GM23338 (cell line): Measurements from ENCODE around the gene WDR33. TPM values are rescaled to one million over a fixed set of nuclear protein-coding genes. Genes with fewer than 3 reads are reported as not detected.

Source experiments
- ATAC-seq: fragments of 200-7000 bp; cut with Tn5 transposase; 3 replicates; pipeline ENCODE4 v1.9.1; 2020
- DNase-seq: peaks from one replicate; pipeline ENCODE4 v3.0.0-alpha.2; 2015; ENCODE audit warnings: low spot score
- H2AFZ ChIP-seq: fragments of 200-600 bp; sonication (generic); 2 replicates; pipeline ENCODE4 v1.8.0; 2016; ENCODE audit warnings: antibody characterized with exemption, mild to moderate bottlenecking, moderate library complexity
- H3F3A ChIP-seq: fragments of 200-600 bp; sonication (generic); replicated peaks from 2 replicates; pipeline ENCODE4 v1.8.0; 2017; ENCODE audit warnings: antibody characterized with exemption, mixed run types, low read depth
- H3K27ac ChIP-seq: fragments of 200-600 bp; sonication (generic); 2 replicates; pipeline ENCODE4 v1.6.1; 2016; ENCODE audit warnings: low read depth
- H3K27me3 ChIP-seq: fragments of 200-600 bp; sonication (generic); 2 replicates; pipeline ENCODE4 v1.8.0; 2016; ENCODE audit warnings: mild to moderate bottlenecking, mixed run types, moderate library complexity; ENCODE audit not compliant: insufficient read depth
- H3K36me3 ChIP-seq: fragments of 200-600 bp; sonication (generic); 2 replicates; pipeline ENCODE4 v1.8.0; 2016; ENCODE audit warnings: mild to moderate bottlenecking; ENCODE audit not compliant: insufficient read depth
- H3K4me1 ChIP-seq: fragments of 200-600 bp; sonication (generic); 2 replicates; pipeline ENCODE4 v1.8.0; 2016; ENCODE audit warnings: mild to moderate bottlenecking, moderate library complexity; ENCODE audit not compliant: insufficient read depth
- H3K4me2 ChIP-seq: fragments of 200-600 bp; sonication (generic); 2 replicates; pipeline ENCODE4 v1.7.1; 2017; ENCODE audit warnings: mixed run types
- H3K4me3 ChIP-seq: fragments of 200-600 bp; sonication (generic); 2 replicates; pipeline ENCODE4 v1.6.1; 2016; ENCODE audit warnings: mixed run types
- H3K79me2 ChIP-seq: fragments of 200-600 bp; sonication (generic); replicated peaks from 2 replicates; pipeline ENCODE4 v1.8.0; 2017; ENCODE audit warnings: mild to moderate bottlenecking; ENCODE audit not compliant: insufficient read depth
- H3K9me2 ChIP-seq: fragments of 200-600 bp; sonication (generic); 2 replicates; pipeline ENCODE4 v1.8.0; 2017; ENCODE audit not compliant: insufficient read depth
- H4K20me1 ChIP-seq: fragments of 200-600 bp; sonication (generic); replicated peaks from 2 replicates; pipeline ENCODE4 v1.8.0; 2017; ENCODE audit warnings: mild to moderate bottlenecking; ENCODE audit not compliant: insufficient read depth
- H3K27ac Mint-ChIP-seq: 2 replicates; pipeline ENCODE4 v1.8.0; 2020; ENCODE audit warnings: inconsistent platforms, mild to moderate bottlenecking, moderate library complexity, mixed read lengths
- H3K27me3 Mint-ChIP-seq: 3 replicates; pipeline ENCODE4 v1.8.0; 2022; ENCODE audit warnings: low read depth, mild to moderate bottlenecking, moderate library complexity, mixed read lengths, inconsistent platforms; ENCODE audit not compliant: insufficient read depth, poor library complexity
- H3K36me3 Mint-ChIP-seq: 3 replicates; pipeline ENCODE4 v1.8.0; 2021; ENCODE audit warnings: low read depth, mild to moderate bottlenecking, inconsistent platforms, moderate library complexity, mixed read lengths
- H3K4me1 Mint-ChIP-seq: 3 replicates; pipeline ENCODE4 v1.8.0; 2020; ENCODE audit warnings: mild to moderate bottlenecking, inconsistent platforms, mixed read lengths
- H3K4me3 Mint-ChIP-seq: 3 replicates; pipeline ENCODE4 v1.8.0; 2021; ENCODE audit warnings: moderate library complexity, mild to moderate bottlenecking, inconsistent platforms, mixed read lengths
- H3K9me3 Mint-ChIP-seq: 3 replicates; pipeline ENCODE4 v1.8.0; 2020; ENCODE audit warnings: moderate library complexity, mild to moderate bottlenecking, inconsistent platforms, mixed read lengths
- EZH2 ChIP-seq: fragments of 200-600 bp; sonication (generic); IDR thresholded peaks from one replicate; pipeline ENCODE4 v1.8.0; 2017; ENCODE audit warnings: antibody characterized with exemption, mild to moderate bottlenecking, low read depth; ENCODE audit not compliant: unreplicated experiment
- EZH2phosphoT487 ChIP-seq: fragments of 200-600 bp; sonication (generic); IDR thresholded peaks from one replicate; pipeline ENCODE4 v1.8.1; 2018; ENCODE audit warnings: antibody characterized with exemption; ENCODE audit not compliant: unreplicated experiment
- JUNB ChIP-seq: IDR thresholded peaks from one replicate; pipeline ENCODE4 v1.6.1; 2016; ENCODE audit warnings: antibody characterized with exemption; ENCODE audit not compliant: unreplicated experiment
- NANOG ChIP-seq: IDR thresholded peaks from 2 replicates; pipeline ENCODE4 v1.6.1; 2016; ENCODE audit warnings: antibody characterized with exemption, borderline replicate concordance
- POLR2AphosphoS5 ChIP-seq: IDR thresholded peaks from 2 replicates; pipeline ENCODE4 v1.6.1; 2016; ENCODE audit warnings: antibody characterized with exemption, low read depth
- ZNF114 ChIP-seq: fragments of 250-450 bp; sonication (Bioruptor Pico); IDR thresholded peaks from 2 replicates; pipeline ENCODE4 v1.5.0; 2020; ENCODE audit warnings: mild to moderate bottlenecking, moderate library complexity
- polyA plus RNA-seq: library from polyadenylated mRNA; unstranded; fragments of >200 nt; fragmentation: Nextera tagmentation; extraction: Ambion mirVana; gene quantifications from 2 replicates; pipeline ENCODE4 v1.2.1, GENCODE V29; 2016
- total RNA-seq: library from RNA; depleted of rRNA; stranded (reverse); fragments of >200 nt; shearing (Covaris generic); gene quantifications from 2 replicates; pipeline ENCODE4 v1.2.3, GENCODE V29; 2014
- TF ChIP-seq, protein P1 (sequence below): fragments of 250-450 bp; sonication (Bioruptor Pico); IDR thresholded peaks from 2 replicates; pipeline ENCODE4 v1.5.0; 2020; ENCODE audit warnings: mild to moderate bottlenecking, moderate library complexity
- TF ChIP-seq, protein P2 (sequence below), 2 experiments: fragments of 200-600 bp in 1 of 2; sonication (generic) in 1 of 2; conservative IDR thresholded peaks; 2 replicates each; pipeline versions ENCODE4 v1.5.1 to v1.6.1; 2016 to 2017; ENCODE audit warnings: antibody characterized with exemption in 2 of 2, low read depth in 2 of 2, mild to moderate bottlenecking in 2 of 2, moderate library complexity in 1 of 2

Gene WDR33
- total and polyA plus RNA-seq, 2 experiments from 2014 or later = 37.2 to 54.7 TPM

DNA sequence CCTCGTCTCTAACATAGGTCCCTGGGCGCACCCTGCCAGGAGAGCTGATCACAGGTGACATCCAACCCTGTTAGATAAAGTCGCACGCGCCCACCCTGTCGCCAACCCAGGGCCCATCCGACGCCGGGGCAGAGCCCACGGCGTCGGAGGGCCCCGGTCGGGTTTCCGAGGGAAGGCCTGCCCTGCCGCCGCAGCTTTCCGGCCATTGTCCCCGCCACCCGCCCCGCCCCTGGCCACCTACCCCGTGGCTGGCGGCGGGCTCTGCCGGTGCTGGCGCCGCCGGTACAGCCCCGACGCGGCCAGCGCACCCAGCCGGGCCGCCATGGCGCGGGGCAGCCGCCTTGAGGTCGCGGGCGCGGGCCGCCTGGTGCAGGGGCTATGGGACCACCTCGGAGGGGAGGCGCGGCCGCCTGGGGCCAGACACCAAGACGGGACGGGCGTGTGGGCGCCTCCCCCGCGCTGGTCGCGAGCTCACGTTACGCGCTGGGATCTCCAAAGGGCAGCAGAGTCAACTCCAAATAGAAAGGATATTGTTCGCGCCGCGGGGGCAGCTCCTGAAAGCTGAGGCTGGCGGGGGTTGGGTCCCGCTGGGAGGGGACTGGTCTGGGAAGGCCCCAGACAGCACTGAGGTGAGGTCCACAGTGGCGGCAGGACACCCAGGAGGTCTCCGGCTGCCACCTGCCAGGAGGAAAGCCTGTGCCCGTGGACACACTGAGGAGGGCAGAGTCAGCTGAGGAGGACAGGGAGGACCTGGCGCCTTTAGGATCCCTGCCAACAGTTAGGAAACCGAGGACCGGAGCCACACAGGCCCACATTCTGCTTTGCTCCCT is 146.7 kb downstream of the WDR33 start:
- no peak overlapping the region for H3K27ac Mint-ChIP-seq
- Histone ChIP-seq H3K4me1 (no peaks in the 10 kb centered on the region), H3K79me2 (no peaks in the 10 kb centered on the region), H3K4me2 (peak overlapping the region; percentile 83), H3K9me2 (no peaks in the 10 kb centered on the region), H3K4me3 (peak overlapping the region; percentile 64), H3K36me3 (no peaks in the 10 kb centered on the region), H3K27ac (no peak overlapping the region), H3K27me3 (peaks cover 38% of the 10 kb centered on the region), H3F3A (no peaks in the 10 kb centered on the region), H4K20me1 (no peaks in the 10 kb centered on the region), H2AFZ (peak overlapping the region; percentile 95)
- peak; percentile 61 for DNase-seq
- H3K36me3 Mint-ChIP-seq = no peaks in the 10 kb centered on the region; the same call in 2 of the 3 replicates
- H3K4me3 Mint-ChIP-seq = peak overlapping the region; percentile 67
- H3K9me3 Mint-ChIP-seq = no peaks in the 10 kb centered on the region
- H3K4me1 Mint-ChIP-seq = peaks cover 4% of the 10 kb centered on the region; the same call in 2 of the 3 replicates
- ATAC-seq = peak; percentile 83
- no peak for TF ChIP-seq NANOG
- TF ChIP-seq, protein P1, sequence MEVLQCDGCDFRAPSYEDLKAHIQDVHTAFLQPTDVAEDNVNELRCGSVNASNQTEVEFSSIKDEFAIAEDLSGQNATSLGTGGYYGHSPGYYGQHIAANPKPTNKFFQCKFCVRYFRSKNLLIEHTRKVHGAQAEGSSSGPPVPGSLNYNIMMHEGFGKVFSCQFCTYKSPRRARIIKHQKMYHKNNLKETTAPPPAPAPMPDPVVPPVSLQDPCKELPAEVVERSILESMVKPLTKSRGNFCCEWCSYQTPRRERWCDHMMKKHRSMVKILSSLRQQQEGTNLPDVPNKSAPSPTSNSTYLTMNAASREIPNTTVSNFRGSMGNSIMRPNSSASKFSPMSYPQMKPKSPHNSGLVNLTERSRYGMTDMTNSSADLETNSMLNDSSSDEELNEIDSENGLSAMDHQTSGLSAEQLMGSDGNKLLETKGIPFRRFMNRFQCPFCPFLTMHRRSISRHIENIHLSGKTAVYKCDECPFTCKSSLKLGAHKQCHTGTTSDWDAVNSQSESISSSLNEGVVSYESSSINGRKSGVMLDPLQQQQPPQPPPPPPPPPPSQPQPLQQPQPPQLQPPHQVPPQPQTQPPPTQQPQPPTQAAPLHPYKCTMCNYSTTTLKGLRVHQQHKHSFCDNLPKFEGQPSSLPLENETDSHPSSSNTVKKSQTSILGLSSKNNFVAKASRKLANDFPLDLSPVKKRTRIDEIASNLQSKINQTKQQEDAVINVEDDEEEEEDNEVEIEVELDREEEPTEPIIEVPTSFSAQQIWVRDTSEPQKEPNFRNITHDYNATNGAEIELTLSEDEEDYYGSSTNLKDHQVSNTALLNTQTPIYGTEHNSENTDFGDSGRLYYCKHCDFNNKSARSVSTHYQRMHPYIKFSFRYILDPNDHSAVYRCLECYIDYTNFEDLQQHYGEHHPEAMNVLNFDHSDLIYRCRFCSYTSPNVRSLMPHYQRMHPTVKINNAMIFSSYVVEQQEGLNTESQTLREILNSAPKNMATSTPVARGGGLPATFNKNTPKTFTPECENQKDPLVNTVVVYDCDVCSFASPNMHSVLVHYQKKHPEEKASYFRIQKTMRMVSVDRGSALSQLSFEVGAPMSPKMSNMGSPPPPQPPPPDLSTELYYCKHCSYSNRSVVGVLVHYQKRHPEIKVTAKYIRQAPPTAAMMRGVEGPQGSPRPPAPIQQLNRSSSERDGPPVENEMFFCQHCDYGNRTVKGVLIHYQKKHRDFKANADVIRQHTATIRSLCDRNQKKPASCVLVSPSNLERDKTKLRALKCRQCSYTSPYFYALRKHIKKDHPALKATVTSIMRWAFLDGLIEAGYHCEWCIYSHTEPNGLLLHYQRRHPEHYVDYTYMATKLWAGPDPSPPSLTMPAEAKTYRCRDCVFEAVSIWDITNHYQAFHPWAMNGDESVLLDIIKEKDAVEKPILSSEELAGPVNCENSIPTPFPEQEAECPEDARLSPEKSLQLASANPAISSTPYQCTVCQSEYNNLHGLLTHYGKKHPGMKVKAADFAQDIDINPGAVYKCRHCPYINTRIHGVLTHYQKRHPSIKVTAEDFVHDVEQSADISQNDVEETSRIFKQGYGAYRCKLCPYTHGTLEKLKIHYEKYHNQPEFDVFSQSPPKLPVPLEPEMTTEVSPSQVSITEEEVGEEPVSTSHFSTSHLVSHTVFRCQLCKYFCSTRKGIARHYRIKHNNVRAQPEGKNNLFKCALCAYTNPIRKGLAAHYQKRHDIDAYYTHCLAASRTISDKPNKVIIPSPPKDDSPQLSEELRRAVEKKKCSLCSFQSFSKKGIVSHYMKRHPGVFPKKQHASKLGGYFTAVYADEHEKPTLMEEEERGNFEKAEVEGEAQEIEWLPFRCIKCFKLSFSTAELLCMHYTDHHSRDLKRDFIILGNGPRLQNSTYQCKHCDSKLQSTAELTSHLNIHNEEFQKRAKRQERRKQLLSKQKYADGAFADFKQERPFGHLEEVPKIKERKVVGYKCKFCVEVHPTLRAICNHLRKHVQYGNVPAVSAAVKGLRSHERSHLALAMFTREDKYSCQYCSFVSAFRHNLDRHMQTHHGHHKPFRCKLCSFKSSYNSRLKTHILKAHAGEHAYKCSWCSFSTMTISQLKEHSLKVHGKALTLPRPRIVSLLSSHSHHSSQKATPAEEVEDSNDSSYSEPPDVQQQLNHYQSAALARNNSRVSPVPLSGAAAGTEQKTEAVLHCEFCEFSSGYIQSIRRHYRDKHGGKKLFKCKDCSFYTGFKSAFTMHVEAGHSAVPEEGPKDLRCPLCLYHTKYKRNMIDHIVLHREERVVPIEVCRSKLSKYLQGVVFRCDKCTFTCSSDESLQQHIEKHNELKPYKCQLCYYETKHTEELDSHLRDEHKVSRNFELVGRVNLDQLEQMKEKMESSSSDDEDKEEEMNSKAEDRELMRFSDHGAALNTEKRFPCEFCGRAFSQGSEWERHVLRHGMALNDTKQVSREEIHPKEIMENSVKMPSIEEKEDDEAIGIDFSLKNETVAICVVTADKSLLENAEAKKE (CRISPR knock-in tag) = no peak
- no peak for TF ChIP-seq ZNF114 (CRISPR knock-in tag)
- peaks cover 29% of the 10 kb centered on the region for H3K27me3 Mint-ChIP-seq

DNA sequence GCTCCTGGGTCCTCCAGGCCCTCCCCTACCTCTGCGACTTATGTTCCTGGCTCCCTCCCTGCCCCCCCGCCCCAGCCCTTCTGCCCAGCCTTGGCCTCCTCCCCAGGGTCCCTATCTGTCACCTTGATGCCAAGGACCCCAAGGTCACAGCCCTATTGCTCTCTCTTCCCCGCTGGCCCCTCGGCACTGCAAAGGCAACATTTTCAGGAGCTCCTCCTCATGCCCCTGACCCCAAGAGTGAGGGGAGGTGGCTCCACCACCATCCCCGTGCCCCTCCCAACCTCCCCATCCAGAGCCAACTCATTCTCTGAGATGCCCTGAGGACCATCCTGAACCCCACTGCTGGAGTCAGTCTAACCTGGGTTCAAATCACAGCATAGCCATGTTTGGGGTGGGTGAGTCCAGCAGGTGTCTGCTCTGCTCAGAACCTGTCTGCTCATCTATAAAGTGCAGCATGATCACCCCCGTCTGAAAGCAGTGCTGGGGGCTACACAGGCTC is 147.4 kb downstream of the WDR33 start:
- no peaks in the 10 kb centered on the region for H4K20me1 ChIP-seq
- H3K9me3 Mint-ChIP-seq = no peaks in the 10 kb centered on the region
- H3K27me3 Mint-ChIP-seq = peaks cover 29% of the 10 kb centered on the region
- H3K79me2 ChIP-seq = no peaks in the 10 kb centered on the region
- H3K27me3 ChIP-seq = peaks cover 38% of the 10 kb centered on the region
- H3K9me2 ChIP-seq = no peaks in the 10 kb centered on the region
- H3K27ac Mint-ChIP-seq = no peak overlapping the region
- no peaks in the 10 kb centered on the region; the same call in 2 of the 3 replicates for H3K36me3 Mint-ChIP-seq
- H3K4me3 ChIP-seq = peak overlapping the region; percentile 64
- ATAC-seq (no peak), DNase-seq (no peak)
- H3K27ac ChIP-seq = no peak overlapping the region
- H2AFZ ChIP-seq = peak overlapping the region; percentile 84
- no peaks in the 10 kb centered on the region for H3F3A ChIP-seq
- H3K4me3 Mint-ChIP-seq = peak overlapping the region; percentile 60
- H3K36me3 ChIP-seq = no peaks in the 10 kb centered on the region
- H3K4me2 ChIP-seq = peak overlapping the region; percentile 83
- H3K4me1 ChIP-seq = no peaks in the 10 kb centered on the region
- peaks cover 4% of the 10 kb centered on the region; the same call in 2 of the 3 replicates for H3K4me1 Mint-ChIP-seq
- no peak for TF ChIP-seq JUNB
- no peak for TF ChIP-seq EZH2phosphoT487
- no peak for TF ChIP-seq POLR2AphosphoS5
- no peak for TF ChIP-seq EZH2
- TF ChIP-seq ZNF114 (CRISPR knock-in tag) = no peak
- TF ChIP-seq, protein P2, sequence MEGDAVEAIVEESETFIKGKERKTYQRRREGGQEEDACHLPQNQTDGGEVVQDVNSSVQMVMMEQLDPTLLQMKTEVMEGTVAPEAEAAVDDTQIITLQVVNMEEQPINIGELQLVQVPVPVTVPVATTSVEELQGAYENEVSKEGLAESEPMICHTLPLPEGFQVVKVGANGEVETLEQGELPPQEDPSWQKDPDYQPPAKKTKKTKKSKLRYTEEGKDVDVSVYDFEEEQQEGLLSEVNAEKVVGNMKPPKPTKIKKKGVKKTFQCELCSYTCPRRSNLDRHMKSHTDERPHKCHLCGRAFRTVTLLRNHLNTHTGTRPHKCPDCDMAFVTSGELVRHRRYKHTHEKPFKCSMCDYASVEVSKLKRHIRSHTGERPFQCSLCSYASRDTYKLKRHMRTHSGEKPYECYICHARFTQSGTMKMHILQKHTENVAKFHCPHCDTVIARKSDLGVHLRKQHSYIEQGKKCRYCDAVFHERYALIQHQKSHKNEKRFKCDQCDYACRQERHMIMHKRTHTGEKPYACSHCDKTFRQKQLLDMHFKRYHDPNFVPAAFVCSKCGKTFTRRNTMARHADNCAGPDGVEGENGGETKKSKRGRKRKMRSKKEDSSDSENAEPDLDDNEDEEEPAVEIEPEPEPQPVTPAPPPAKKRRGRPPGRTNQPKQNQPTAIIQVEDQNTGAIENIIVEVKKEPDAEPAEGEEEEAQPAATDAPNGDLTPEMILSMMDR (conservative IDR thresholded peaks at IDR 0.05; ENCODE audit: low read depth in 2 of 2) = no peak
